ENCODE data around the gene SERPINB4.

The SERPINB4 gene

DNA sequence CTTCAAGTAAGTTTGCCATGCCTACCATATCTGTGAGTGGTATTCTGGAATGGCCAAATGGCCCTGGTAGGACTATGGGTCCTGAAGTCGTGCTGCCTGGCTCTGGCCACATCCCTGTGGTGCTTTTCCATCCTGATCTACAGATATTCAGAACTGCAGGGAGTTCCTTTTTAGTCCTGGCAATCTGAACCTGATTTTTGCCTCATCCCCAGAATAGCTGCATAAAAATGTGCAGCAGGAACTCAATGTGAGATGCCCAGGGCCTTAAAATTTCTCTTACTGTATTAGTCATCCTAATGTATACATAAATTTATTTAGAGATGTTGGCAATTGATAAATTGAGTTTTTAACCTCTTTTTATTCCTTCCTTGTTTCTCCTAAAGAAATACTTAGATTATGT, 51.6 kb downstream of the SERPINB4 start:
- Histone ChIP-seq H3K36me3 (ENCODE audit: control insufficient read depth, insufficient read depth, low read length) (no peaks in the 10 kb centered on the region), H3K4me1 (ENCODE audit: control insufficient read depth, insufficient read depth, low read length, poor library complexity, severe bottlenecking) (no peaks in the 10 kb centered on the region), H3K27ac (ENCODE audit: low read depth, low read length, severe bottlenecking) (no peak overlapping the region), H3K4me3 (ENCODE audit: extremely low read depth, insufficient read depth, low read length, poor library complexity, severe bottlenecking) (no peak overlapping the region), H3K9me3 (ENCODE audit: control insufficient read depth, low read length) (no peaks in the 10 kb centered on the region)
- WGBS, 2 experiments (ENCODE audit: insufficient coverage in 2 of 2) = 57 to 88% methylated on average over 1 of the region's 1 CpG

- no peaks in the 10 kb centered on the region for H3K4me1 ChIP-seq (ENCODE audit: control insufficient read depth, insufficient read depth, low read length, poor library complexity, severe bottlenecking)
- H3K9me3 ChIP-seq (ENCODE audit: control insufficient read depth, low read length) = no peaks in the 10 kb centered on the region
- no peaks in the 10 kb centered on the region for H3K36me3 ChIP-seq (ENCODE audit: control insufficient read depth, insufficient read depth, low read length)
- no peak overlapping the region for H3K4me3 ChIP-seq (ENCODE audit: extremely low read depth, insufficient read depth, low read length, poor library complexity, severe bottlenecking)
- no CpG with 5 or more reads among the region's 3 CpGs for WGBS, 2 experiments (ENCODE audit: insufficient coverage in 2 of 2)
- H3K27ac ChIP-seq (ENCODE audit: low read depth, low read length, severe bottlenecking) = no peak overlapping the region
Observed at GRCh38 chr18:63591725-63592124, 52.3 kb downstream of the SERPINB4 start.

DNA sequence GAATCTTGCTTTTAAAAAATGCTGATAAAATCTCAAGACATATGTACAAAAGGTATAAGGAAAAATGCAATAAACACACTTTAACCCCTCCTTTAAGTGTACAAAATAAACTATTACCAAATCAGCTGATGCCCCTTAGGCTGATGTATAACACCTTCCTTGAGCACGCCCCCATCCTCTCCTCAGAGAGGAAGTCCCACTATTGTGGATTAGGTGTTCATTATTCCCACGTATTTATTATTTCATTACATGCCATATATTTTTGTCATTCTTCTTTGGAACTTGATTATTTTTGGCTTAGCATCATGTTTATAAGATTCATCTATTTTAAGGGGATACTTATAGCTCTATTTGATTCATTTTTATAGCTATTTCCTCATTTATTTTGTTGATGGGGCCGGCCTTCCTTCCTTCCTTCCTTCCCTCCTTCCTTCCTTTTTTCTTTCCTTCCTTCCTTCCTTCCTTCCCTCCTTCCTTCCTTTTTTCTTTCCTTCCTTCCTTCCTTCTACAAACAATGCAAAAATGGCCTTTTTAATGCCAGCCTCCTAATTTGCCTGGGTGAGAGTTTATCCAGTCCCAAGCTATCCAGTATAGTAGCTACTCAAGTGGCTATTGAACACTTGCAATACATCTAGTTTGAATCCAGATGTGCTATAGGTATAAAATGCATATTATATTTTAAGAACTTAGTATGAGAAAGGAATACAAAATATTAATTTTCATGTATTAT, 52.9 kb downstream of the SERPINB4 start:
- no peaks in the 10 kb centered on the region for H3K4me1 ChIP-seq (ENCODE audit: control insufficient read depth, insufficient read depth, low read length, poor library complexity, severe bottlenecking)
- H3K4me3 ChIP-seq (ENCODE audit: extremely low read depth, insufficient read depth, low read length, poor library complexity, severe bottlenecking) = no peak overlapping the region
- no peaks in the 10 kb centered on the region for H3K36me3 ChIP-seq (ENCODE audit: control insufficient read depth, insufficient read depth, low read length)
- no peak overlapping the region for H3K27ac ChIP-seq (ENCODE audit: low read depth, low read length, severe bottlenecking)
- WGBS, 2 experiments (ENCODE audit: insufficient coverage in 2 of 2) = 83 to 100% methylated on average over 1 of the region's 3 CpGs
- H3K9me3 ChIP-seq (ENCODE audit: control insufficient read depth, low read length) = no peaks in the 10 kb centered on the region

DNA sequence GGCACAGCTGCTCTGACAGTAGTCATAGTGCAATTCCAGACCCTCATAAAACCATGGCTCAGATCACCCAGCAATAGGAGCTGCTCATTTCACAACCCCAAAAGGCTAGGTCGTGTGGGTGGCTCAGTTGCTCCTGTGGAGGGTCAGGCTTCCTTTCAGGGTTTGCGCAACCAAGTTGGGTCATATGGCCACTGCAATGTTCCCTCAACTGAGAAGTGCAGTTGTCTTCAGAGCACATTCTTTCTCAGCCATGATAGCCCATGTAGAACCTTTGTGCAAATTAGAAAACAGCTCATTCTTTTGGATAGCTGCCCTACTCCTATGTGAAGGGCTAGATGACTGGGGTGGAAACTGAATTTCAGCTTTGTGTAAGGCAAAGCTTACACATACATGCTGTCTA, 53.7 kb downstream of the SERPINB4 start:
- Histone ChIP-seq H3K36me3 (ENCODE audit: control insufficient read depth, insufficient read depth, low read length) (no peaks in the 10 kb centered on the region), H3K27ac (ENCODE audit: low read depth, low read length, severe bottlenecking) (no peak overlapping the region), H3K4me1 (ENCODE audit: control insufficient read depth, insufficient read depth, low read length, poor library complexity, severe bottlenecking) (no peaks in the 10 kb centered on the region), H3K4me3 (ENCODE audit: extremely low read depth, insufficient read depth, low read length, poor library complexity, severe bottlenecking) (no peak overlapping the region), H3K9me3 (ENCODE audit: control insufficient read depth, low read length) (no peaks in the 10 kb centered on the region)
- 92 to 93% methylated on average over 2 of the region's 2 CpGs for WGBS, 2 experiments (ENCODE audit: insufficient coverage in 2 of 2)

DNA sequence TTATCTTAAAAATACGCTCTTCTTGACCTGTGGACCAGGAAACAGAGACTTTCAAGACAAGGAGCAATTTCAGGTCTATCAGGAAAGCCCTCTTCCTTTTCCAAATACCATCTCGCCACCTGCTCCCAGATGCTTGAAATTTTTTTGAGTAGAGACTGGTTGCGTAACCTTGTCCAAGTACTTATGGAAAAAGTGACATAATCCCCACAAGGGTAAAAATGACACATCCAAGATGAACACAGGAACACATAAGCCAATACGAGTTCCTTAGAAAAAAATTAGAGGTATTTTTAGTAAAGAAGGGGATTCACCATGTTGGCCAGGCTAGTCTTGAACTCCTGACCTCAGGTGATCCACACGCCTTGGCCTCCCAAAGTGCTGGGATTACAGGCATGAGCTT, 55.1 kb downstream of the SERPINB4 start:
- no peaks in the 10 kb centered on the region for H3K9me3 ChIP-seq (ENCODE audit: control insufficient read depth, low read length)
- H3K27ac ChIP-seq (ENCODE audit: low read depth, low read length, severe bottlenecking) = no peak overlapping the region
- 84 to 88% methylated on average over 3 to 4 of the region's 5 CpGs for WGBS, 2 experiments (ENCODE audit: insufficient coverage in 2 of 2)
- no peaks in the 10 kb centered on the region for H3K36me3 ChIP-seq (ENCODE audit: control insufficient read depth, insufficient read depth, low read length)
- no peak overlapping the region for H3K4me3 ChIP-seq (ENCODE audit: extremely low read depth, insufficient read depth, low read length, poor library complexity, severe bottlenecking)
- no peaks in the 10 kb centered on the region for H3K4me1 ChIP-seq (ENCODE audit: control insufficient read depth, insufficient read depth, low read length, poor library complexity, severe bottlenecking)

Measured in mesodermal cell (in vitro differentiated cells).